Measurements from ENCODE around the gene ARV1. TPM values are rescaled to one million over a fixed set of nuclear protein-coding genes. Genes with fewer than 3 reads are reported as not detected.

The ARV1 gene
- total and polyA plus RNA-seq, 2 donors (not counting 1 experiment from before 2014, with no cell fraction given): 16.8 to 38.7 TPM

DNA sequence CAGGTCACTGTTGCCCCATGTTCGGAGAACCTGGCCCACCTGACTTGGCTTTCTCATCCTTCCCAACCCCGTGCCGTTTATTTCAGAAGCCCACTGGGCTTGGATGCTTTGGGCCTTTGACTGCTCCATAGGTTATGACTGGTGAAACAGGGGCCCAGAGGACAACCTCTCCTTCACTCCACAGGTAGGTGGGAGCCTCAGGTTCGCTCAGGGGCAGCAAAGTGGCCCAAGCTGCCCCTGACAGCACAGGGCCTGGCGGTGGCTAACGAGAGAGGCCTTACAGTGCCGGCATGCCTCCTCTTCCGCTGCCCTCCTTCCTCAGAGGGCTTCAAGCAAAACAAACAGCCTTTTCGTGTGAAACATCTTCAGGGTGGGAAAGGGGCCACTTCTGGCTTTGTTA, 44.3 kb downstream of the ARV1 start:
- TF ChIP-seq, protein P1, sequence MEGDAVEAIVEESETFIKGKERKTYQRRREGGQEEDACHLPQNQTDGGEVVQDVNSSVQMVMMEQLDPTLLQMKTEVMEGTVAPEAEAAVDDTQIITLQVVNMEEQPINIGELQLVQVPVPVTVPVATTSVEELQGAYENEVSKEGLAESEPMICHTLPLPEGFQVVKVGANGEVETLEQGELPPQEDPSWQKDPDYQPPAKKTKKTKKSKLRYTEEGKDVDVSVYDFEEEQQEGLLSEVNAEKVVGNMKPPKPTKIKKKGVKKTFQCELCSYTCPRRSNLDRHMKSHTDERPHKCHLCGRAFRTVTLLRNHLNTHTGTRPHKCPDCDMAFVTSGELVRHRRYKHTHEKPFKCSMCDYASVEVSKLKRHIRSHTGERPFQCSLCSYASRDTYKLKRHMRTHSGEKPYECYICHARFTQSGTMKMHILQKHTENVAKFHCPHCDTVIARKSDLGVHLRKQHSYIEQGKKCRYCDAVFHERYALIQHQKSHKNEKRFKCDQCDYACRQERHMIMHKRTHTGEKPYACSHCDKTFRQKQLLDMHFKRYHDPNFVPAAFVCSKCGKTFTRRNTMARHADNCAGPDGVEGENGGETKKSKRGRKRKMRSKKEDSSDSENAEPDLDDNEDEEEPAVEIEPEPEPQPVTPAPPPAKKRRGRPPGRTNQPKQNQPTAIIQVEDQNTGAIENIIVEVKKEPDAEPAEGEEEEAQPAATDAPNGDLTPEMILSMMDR (conservative IDR thresholded peaks at IDR 0.05 in 1 of 2, IDR thresholded peaks at IDR 0.05 in 1 of 2; ENCODE audit: low read depth in 1 of 2, low read length in 2 of 2): no peak
- no peak for TF ChIP-seq EZH2 (IDR thresholded peaks at IDR 0.05; ENCODE audit: low read length, missing control alignments)
- no peaks in the 10 kb centered on the region for H3K27me3 ChIP-seq (ENCODE audit: control insufficient read depth, insufficient read depth, low read length)
- H4K20me1 ChIP-seq (ENCODE audit: control insufficient read depth, extremely low read depth, insufficient read depth, low read length): no peaks in the 10 kb centered on the region
- no peak overlapping the region for H3K27ac ChIP-seq (ENCODE audit: insufficient read depth, low read length)
- H3K9me3 ChIP-seq (ENCODE audit: control insufficient read depth, insufficient read depth, low read depth, low read length): no peaks in the 10 kb centered on the region
- no peak overlapping the region for H3K4me3 ChIP-seq (replicated peaks in 1 of 4; ENCODE audit: control extremely low read depth in 1 of 4, insufficient read depth in 1 of 4, low read depth in 3 of 4, low read length in 4 of 4)
- H3K36me3 ChIP-seq (ENCODE audit: control insufficient read depth, insufficient read depth, low read length): no peaks in the 10 kb centered on the region
- no peak overlapping the region for H3K4me2 ChIP-seq (ENCODE audit: extremely low read depth, insufficient read depth, low read length)
- H3K79me2 ChIP-seq (ENCODE audit: control insufficient read depth, insufficient read depth, low read length): no peaks in the 10 kb centered on the region
- no peak overlapping the region for H2AFZ ChIP-seq (ENCODE audit: low read length)
- no peaks in the 10 kb centered on the region for H3K4me1 ChIP-seq (ENCODE audit: control insufficient read depth, extremely low read depth, insufficient read depth, low read length)
- DNase-seq (ENCODE audit: low read depth in 2 of 2): no peak
- no peak overlapping the region for H3K9ac ChIP-seq (ENCODE audit: insufficient read depth, low read length)

DNA sequence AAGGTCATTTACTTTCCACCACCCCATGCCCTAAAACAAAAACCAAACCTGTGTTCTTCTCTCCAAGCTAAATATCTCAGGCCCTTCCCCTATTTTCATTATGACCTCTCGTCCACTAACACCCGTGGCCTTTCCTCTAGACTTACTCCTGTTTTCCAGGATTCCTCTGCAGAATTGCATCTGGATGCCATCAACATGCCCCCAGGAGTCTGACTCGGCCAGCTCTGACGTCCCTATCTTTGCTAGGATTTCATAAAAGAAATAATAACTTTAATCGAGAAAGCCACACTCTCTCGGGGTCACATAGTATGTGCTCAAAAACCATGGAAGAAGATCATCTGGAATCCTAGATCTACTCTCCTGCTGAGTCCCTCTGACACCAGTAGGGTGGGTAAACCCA, 47.7 kb downstream of the ARV1 start:
- Histone ChIP-seq H3K9me3 (ENCODE audit: control insufficient read depth, insufficient read depth, low read depth, low read length) (no peaks in the 10 kb centered on the region), H3K4me1 (ENCODE audit: control insufficient read depth, extremely low read depth, insufficient read depth, low read length) (no peaks in the 10 kb centered on the region), H2AFZ (ENCODE audit: low read length) (no peak overlapping the region), H3K27me3 (ENCODE audit: control insufficient read depth, insufficient read depth, low read length) (no peaks in the 10 kb centered on the region), H3K9ac (ENCODE audit: insufficient read depth, low read length) (no peak overlapping the region), H3K4me3 (replicated peaks in 1 of 4; ENCODE audit: control extremely low read depth in 1 of 4, insufficient read depth in 1 of 4, low read depth in 3 of 4, low read length in 4 of 4) (no peak overlapping the region), H3K4me2 (ENCODE audit: extremely low read depth, insufficient read depth, low read length) (no peak overlapping the region), H3K27ac (ENCODE audit: insufficient read depth, low read length) (no peak overlapping the region), H3K79me2 (ENCODE audit: control insufficient read depth, insufficient read depth, low read length) (no peaks in the 10 kb centered on the region), H4K20me1 (ENCODE audit: control insufficient read depth, extremely low read depth, insufficient read depth, low read length) (no peaks in the 10 kb centered on the region), H3K36me3 (ENCODE audit: control insufficient read depth, insufficient read depth, low read length) (no peaks in the 10 kb centered on the region)
- no peak for TF ChIP-seq EZH2 (IDR thresholded peaks at IDR 0.05; ENCODE audit: low read length, missing control alignments)
- TF ChIP-seq, protein P1 (conservative IDR thresholded peaks at IDR 0.05 in 1 of 2, IDR thresholded peaks at IDR 0.05 in 1 of 2; ENCODE audit: low read depth in 1 of 2, low read length in 2 of 2): no peak
- DNase-seq (ENCODE audit: low read depth in 2 of 2): no peak

DNA sequence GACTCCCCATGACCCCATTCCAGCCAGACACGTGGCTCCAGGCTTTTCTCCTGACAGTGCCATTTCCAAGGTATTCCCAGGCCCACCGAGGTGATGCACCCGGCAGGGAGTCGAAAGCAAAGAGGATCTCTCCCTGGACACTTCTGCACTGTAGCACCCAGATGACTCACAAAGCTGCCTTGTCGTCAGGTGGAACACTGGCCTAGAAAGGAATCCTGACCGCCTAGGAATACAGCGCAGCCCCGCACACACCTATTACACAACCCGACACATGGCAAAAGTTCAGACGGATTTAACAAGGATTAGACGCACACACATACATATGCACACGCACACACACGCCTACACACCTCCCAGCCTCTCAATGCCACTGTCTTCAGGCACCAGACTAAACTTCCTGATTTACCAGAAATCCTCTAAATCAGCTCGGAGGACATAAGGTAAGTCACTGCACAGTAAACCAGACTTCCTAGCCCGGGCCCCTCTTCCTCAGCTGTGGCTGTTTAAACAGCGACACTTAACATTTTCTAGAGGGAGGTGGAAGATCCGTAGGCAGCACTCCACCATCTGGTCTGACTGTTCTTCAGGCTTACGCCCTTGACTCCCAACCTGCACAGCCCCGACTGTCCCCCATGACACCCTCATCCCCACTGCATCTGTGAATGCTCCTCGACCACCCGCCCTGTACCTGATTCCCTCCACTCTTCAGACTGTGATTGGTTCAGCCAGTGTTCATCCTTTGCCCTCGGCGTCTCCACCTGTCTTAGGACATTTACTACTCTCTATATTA, 48.4 kb downstream of the ARV1 start:
- H3K79me2 ChIP-seq (ENCODE audit: control insufficient read depth, insufficient read depth, low read length): no peaks in the 10 kb centered on the region

More for the DNA sequence above, 48.4 kb downstream of the ARV1 start:
- Histone ChIP-seq H3K4me1 (ENCODE audit: control insufficient read depth, extremely low read depth, insufficient read depth, low read length) (no peaks in the 10 kb centered on the region), H4K20me1 (ENCODE audit: control insufficient read depth, extremely low read depth, insufficient read depth, low read length) (no peaks in the 10 kb centered on the region), H3K4me2 (ENCODE audit: extremely low read depth, insufficient read depth, low read length) (no peak overlapping the region), H3K27ac (ENCODE audit: insufficient read depth, low read length) (no peak overlapping the region), H3K36me3 (ENCODE audit: control insufficient read depth, insufficient read depth, low read length) (no peaks in the 10 kb centered on the region), H3K9me3 (ENCODE audit: control insufficient read depth, insufficient read depth, low read depth, low read length) (no peaks in the 10 kb centered on the region), H3K9ac (ENCODE audit: insufficient read depth, low read length) (no peak overlapping the region), H3K27me3 (ENCODE audit: control insufficient read depth, insufficient read depth, low read length) (no peaks in the 10 kb centered on the region), H3K4me3 (replicated peaks in 1 of 4; ENCODE audit: control extremely low read depth in 1 of 4, insufficient read depth in 1 of 4, low read depth in 3 of 4, low read length in 4 of 4) (no peak overlapping the region), H2AFZ (ENCODE audit: low read length) (no peak overlapping the region)
- no peak for DNase-seq (ENCODE audit: low read depth in 2 of 2)
- no peak for TF ChIP-seq EZH2 (IDR thresholded peaks at IDR 0.05; ENCODE audit: low read length, missing control alignments)
- TF ChIP-seq, protein P1 (conservative IDR thresholded peaks at IDR 0.05 in 1 of 2, IDR thresholded peaks at IDR 0.05 in 1 of 2; ENCODE audit: low read depth in 1 of 2, low read length in 2 of 2): no peak
